Embryonic facial prominence (tissue), 1 donor: ENCODE data around the gene RIPK4.

Experiments used
- DNase-seq: peaks from one replicate; pipeline ENCODE4 v3.0.0-alpha.2; 2016; ENCODE audit errors: extremely low spot score

RIPK4 gene

DNA sequence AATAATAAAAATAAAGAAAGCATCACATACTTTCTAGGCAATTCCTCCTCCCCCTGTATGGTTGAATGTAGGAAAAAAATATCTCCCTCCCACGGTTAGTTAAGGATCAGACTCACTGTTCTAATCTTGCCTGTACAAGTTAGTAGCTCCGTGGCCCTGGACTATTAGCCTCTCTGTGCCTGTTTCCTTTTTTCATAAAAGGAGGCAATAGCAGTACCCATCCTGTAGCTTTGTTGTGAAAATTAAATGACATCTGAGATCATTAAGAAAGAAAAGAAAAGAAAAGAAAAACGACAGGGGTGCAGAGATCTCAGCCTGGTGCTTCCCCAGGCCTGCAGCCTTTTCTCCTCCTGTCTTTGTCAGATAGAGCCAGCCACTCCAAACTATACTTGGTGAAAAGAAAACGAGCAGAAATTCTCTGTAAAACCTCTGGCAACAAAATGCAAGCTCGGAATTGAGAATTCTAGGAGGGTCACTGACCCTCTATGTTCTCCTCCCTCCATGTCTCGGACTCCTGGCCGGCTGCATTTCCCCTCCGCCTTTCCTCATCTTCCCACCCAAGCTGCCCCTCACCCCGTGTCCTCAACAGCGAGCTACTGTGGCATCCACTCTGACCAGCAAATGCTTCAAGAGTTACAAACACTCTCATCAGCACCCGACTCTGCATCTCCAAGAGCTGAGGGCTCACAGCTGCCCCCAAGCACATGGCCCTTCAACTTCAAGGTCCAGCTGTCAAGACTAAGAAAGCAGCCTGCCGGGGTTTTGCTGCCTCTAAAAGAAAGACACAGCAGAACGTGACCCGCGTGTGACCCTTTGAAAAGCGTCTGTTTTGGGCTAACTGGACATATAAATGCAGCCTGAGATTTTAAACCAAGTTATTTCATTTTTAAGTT is 13.6 kb downstream of the RIPK4 start:
- DNase-seq: no peak

DNA sequence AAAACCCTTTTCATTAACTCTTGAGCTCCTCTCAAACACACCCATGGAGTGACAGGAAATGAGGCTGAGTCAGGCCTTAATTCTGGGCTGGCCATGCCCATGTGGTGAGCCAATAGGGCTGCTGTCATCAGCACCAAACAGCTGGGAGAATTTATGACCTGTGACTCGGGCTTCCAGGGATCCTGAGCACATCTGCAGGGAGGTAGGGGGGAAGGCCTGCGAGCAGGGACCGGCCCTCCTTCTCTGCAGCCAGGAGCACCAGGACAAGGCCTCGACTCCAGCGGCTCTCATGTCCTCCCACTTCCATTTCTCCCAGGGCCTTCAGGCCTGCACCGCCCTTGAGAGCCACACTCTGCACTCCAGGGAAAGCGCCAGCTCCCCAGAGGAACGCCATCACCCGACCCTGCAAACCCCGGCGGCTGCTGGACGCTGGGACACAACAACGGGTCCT is 14.6 kb downstream of the RIPK4 start:
- DNase-seq: no peak

DNA sequence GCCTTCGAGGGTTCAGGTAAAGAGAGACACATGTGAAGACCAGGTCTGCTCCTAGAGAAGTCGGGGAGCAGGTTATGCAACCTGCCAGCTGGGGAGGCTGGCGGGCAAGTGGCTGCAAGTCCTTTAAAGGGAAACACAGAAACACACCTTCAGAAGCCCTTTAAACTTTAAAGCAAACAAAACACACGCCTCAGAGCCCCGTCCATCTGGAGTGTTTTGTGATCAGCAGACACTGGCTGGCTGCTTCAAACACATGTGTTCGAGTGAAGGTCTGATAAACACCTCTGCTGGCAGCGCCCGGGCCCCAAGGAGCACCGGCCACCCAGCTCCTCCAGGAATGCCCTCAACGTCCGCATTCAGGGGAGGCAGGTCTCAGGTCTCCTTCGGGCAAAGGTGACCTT is 15.2 kb downstream of the RIPK4 start:
- DNase-seq: no peak

- DNase-seq: no peak
Observed at GRCh38 chr21:41750532-41751151, 16.2 kb downstream of the RIPK4 start.

DNA sequence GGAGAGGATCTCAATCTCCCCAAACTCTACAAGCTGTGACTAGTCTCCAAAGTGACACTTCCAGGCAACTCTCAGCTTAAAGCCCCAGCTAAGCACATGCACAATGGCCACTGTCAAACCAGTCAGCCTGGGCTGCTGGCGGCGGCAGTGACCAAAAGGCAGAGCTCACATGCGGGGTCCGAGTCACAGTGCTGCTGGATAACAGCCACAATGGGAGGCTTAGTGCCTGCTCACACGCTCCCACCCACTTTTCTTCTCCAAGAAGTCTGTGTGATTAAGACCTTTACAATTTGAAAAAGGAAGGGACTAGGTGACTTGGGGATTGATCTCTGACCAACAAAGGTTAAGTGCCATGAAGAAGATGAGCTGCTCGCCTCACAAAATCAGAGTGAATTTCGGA is 16.8 kb downstream of the RIPK4 start:
- no peak for DNase-seq

GRCh38 chr21:41749286-41749685 is 17.6 kb downstream of the RIPK4 start:
- DNase-seq: no peak

GRCh38 chr21:41747943-41748738 is 18.7 kb downstream of the RIPK4 start:
- DNase-seq: no peak

DNA sequence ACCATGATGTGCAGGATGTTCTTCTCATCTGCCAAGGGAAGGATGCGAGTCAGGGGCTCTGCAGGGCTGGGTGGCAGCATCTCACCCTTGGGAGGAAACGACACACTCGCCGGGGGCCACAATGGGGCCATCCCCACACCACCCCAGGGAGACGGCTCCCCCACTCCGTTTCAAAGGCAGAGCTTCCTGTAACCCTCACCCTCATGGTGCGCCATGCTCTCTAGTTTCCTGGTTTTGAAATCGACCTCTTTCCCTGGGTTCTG is 20.2 kb downstream of the RIPK4 start:
- DNase-seq: no peak

GRCh38 chr21:41745971-41746743 is 20.7 kb downstream of the RIPK4 start:
- DNase-seq: no peak

- no peak for DNase-seq
Observed at GRCh38 chr21:41745026-41745820, 21.6 kb downstream of the RIPK4 start.

- DNase-seq: no peak
Observed at GRCh38 chr21:41744028-41744930, 22.6 kb downstream of the RIPK4 start.

GRCh38 chr21:41743321-41744027 is 23.4 kb downstream of the RIPK4 start:
- no peak for DNase-seq

DNA sequence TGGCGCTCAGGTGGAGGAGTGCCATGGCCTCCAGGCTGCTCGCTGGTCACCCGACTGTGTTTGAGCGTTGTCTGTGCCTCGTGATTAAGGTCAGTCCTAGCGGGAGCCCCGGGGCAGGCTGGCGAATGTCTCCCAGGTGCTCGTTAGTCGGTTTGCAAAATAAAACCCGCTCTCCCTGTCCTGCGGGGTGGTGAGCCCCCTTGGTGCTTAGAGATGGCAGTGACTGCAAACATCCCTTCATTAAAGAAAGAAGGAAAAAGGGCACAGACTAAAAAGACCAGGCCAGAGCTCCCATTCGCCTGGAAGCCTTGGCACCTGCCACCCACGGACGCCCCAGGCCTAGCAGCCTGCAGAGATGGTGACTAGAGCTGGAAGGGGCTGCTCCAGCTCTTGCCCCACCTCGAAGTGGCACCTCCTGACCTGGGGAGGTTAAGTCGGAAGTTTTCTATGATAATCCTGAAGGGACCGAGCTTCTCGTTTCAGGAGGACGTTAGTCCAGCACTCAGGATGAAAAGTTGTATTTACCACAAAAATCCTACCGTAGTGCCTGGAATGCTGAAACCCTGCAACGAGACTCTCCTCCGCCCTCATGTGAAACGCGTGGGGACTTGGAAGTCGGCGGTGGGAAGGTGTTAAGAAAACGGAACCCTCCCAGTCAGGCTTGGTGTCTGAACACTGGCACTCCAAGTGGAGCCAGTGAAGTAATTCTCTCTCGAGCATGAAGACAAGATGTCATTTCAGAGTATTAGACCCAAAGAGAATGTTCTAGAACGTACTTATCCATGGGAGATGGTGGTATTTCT is 24.6 kb downstream of the RIPK4 start:
- DNase-seq: no peak

DNA sequence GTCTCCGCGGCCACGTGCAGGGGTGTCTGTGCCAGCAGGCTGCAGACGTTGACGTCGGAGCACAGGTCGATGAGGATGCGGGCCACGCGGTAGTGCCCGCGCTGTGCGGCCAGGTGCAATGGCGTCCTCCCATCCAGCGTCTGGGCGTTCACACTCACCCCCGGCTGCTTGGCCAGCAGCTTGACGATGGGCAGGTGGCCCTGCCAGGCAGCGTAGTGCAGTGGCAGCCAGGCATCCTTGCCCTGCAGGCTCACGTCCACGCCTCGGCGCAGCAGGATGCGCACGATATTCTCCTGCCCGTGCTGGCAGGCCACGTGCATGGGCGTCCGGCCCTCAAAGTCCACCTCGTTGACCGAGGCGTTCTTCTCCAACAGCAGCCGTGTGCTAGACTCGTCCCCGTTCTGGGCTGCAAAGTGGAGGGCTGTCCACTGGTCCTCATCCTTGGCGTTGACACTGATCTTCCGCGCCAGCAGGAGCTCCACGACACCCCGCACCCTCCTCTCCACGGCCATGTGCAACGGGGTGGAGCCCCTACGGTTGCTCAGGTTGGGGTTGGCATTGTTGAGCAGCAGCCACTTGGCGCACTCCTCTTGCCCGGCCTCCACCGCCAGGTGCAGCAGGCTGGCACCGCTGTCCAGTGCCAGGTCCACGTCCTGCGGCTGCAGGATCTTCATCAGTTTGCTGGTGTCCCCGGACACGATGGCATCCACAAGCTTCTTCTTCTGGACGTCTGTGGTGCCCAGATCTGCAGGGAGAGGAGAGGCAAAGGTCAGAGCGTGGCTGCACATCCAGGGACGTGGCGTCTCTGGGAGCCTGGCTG is 25.4 kb downstream of the RIPK4 start:
- no peak for DNase-seq

DNA sequence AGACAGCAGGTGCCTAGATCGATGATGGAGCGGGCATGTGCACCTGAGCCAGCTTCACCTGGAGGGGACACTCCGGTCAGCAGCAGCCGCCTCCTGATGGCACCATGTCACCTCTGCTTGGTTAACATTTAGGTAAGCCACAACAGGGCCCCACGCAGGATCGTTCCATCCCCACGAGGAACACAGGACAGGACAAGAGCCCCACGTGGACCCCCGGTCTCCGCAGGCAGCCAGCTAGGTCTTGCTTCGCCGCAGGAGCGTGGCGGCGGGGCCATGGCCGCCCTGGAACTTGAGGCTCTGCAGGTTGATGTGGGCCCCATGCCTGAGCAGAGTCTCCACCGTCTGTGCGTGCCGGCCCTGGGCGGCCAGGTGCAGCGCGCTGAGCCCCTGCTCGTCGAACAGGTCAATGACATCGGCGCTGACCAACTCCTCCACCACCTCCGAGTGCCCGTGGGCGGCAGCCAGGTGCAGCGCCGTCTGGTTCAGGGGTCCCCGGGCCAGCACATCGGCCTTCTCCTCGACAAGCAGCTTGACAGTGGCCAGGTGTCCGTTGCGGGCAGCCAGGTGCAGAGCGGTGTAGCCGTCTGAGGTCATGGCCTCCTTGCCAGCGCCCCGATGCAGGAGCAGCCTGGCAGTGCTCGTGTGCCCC is 26.1 kb downstream of the RIPK4 start:
- DNase-seq: no peak

- DNase-seq: no peak
Observed at GRCh38 chr21:41739936-41740335, 26.9 kb downstream of the RIPK4 start.

DNA sequence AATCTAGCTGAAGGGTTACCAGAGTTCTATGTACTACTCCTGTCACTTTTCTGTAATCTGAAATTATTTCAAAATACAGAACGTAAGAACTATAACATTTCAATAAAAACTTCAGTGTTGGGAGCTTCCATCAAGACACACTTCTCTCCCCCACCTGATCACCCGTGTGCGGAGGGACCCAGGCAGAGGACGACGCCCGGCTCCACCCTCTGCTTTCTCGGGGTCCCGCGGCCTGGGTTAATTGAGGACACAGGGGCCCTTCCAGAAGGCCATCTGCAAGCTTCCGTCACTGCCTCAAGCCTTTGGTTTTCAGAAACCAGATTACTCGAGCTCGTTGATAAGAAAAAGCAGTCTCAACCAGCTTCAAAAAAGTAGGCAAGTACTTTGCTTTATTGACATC is 27.8 kb downstream of the RIPK4 start:
- DNase-seq: no peak
